Keratinocyte (primary cell): ENCODE data around the gene NMRAL1.

Source experiments
- CTCF ChIP-seq, 3 experiments: IDR thresholded peaks in 1 of 3; conservative IDR thresholded peaks in 1 of 3; optimal IDR thresholded peaks in 1 of 3; 2 replicates in 2 of 3; 3 replicates in 1 of 3; pipeline versions ENCODE3 to v1.5.1; 2011; ENCODE audit warnings: low read length in 3 of 3, mild to moderate bottlenecking in 3 of 3, moderate library complexity in 2 of 3, control low read depth in 1 of 3, inconsistent platforms in 1 of 3; ENCODE audit not compliant: insufficient read depth in 2 of 3; ENCODE audit errors: extremely low read depth in 1 of 3
- EZH2 ChIP-seq: IDR thresholded peaks from one replicate; pipeline ENCODE4 v1.6.1; 2012; ENCODE audit warnings: inconsistent platforms, mild to moderate bottlenecking, low read length, moderate library complexity

- TF ChIP-seq CTCF (optimal IDR thresholded peaks at IDR 0.05 in 1 of 3, IDR thresholded peaks at IDR 0.05 in 1 of 3, conservative IDR thresholded peaks at IDR 0.05 in 1 of 3; ENCODE audit: extremely low read depth in 1 of 3, insufficient read depth in 2 of 3, low read length in 3 of 3) (no peak), EZH2 (no peak)
These were observed 33.3 kb upstream of the NMRAL1 start for GRCh38 chr16:4507588-4508345.
